SKM-1 (cell line): ENCODE results near the gene MATCAP1.

Experiments used
- DNase-seq: peaks from one replicate; lab custom pipeline; 2025; ENCODE audit not compliant: unreplicated experiment; lab: John Stamatoyannopoulos, UW

Gene MATCAP1

DNA sequence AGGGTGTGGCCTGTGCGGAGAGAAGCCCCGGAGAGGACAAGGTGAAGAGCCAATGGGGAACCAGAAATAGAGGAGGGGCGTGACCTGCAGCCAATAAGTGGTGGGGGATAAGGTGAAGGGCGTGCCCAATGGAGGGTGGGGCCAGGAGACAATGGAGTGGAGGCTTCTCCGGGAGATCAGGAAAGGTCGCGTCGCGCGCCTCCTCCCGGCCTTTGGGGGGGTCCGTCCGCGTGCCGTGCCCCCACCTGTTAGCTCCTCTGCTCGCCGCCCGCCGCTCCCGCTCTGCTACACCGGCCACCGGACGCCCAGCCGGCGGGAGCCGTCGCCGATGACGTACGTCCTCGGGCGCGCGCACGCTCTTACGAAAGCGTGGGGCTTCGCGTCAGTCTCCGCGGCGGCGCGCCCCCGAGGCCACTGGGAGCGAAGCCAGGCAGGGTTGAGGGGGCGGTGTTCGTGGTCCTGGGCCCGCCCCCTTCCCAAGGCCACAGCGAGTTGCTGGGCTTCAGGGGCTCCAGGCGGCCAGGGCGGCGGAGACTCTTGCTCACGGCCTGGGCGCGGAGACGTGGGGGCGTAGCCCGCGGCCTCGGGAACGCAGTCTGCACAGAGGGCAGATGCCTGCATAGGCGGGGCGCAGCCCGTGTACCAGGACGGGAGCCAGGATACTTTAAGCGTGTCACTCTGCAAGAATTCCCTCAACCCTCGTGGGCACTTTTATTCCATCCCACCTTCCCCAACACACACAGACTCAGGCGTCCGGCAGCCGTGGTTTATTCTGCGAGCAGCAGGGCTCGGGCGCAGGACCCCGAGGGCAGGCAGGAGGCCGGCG is at the start of gene MATCAP1:
TSS of gene MATCAP1 (minus strand) at position 337 of the 826 bp plus-strand sequence. CDS start 3,353 bp downstream, outside the sequence.
- DNase-seq, result peak; percentile 98

GRCh38 chr16:67230809-67231660 is 47.3 kb upstream of the MATCAP1 start:
- no peak for DNase-seq

GRCh38 chr16:67229906-67230808 is 46.4 kb upstream of the MATCAP1 start:
- no peak for DNase-seq

GRCh38 chr16:67228905-67229304 is 45.1 kb upstream of the MATCAP1 start:
- no peak for DNase-seq

DNA sequence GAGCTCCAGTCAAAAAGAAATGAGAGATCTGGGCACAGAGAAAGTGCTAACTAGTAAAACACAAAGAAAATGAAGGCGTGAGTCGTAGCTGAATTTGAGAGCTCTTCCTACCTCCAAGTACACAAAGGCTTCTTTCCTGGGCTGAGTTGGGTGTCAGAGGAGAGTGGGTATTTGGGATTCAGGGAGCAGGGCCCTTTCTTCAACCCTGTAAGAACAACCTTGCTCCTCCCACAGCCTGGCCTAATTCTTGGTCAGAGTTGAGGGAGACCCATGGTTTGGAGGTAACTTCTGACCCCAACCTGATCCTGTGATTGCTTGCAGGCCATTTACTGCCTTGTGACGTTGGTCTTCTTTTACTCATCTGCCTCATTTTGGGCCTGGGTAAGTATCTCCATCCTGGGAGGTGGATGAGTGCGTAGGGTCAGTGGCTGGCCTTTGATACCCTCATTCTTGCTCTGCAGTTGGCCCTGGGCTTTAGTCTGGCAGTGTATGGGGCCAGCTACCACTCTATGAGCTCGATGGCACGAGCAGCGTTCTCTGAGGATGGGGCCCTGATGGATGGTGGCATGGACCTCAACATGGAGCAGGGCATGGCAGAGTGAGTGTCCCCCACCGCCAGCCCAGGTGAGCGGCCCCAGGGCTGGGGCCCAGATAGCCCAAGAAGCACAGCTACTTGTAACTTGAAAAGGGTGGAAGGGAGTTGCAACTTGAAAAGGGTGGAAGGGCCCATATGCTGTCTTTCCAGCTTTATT is 44.4 kb upstream of the MATCAP1 start:
- DNase-seq, result no peak

GRCh38 chr16:67227567-67227921 is 43.8 kb upstream of the MATCAP1 start:
- no peak for DNase-seq

GRCh38 chr16:67226804-67227566 is 43.2 kb upstream of the MATCAP1 start, which contains the start of gene TMEM208:
TMEM208 (plus strand) TSS chr16:67227130; CDS start chr16:67227219, 89 bp downstream.
- DNase-seq, result peak; percentile 90

GRCh38 chr16:67226295-67226803 is 42.6 kb upstream of the MATCAP1 start:
- DNase-seq, result no peak

- DNase-seq, result no peak
Measured at GRCh38 chr16:67223992-67224391, 40.2 kb upstream of the MATCAP1 start.

GRCh38 chr16:67216612-67217490 is 33.1 kb upstream of the MATCAP1 start:
- DNase-seq, result peak; percentile 41

DNA sequence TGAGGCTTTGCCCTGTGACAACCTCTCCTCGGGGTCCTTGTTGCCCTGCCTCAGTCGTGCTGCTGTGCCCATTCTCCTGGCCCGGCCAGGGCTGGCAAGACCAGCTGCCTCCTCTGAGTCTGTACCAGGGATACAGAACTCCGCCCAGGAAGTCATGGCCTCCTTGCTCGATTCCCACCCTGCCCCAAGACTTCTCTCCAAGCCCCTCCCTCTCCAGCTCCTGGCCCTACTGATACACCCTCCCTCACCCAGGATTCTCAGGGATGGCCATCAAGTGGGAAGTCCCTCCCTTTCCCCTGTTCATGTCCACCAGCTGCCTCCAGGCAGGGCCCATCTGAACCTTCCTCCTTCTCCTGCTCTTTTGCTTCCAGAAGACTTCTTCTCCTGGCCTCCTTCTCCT is 31.9 kb upstream of the MATCAP1 start:
- DNase-seq, result no peak

DNA sequence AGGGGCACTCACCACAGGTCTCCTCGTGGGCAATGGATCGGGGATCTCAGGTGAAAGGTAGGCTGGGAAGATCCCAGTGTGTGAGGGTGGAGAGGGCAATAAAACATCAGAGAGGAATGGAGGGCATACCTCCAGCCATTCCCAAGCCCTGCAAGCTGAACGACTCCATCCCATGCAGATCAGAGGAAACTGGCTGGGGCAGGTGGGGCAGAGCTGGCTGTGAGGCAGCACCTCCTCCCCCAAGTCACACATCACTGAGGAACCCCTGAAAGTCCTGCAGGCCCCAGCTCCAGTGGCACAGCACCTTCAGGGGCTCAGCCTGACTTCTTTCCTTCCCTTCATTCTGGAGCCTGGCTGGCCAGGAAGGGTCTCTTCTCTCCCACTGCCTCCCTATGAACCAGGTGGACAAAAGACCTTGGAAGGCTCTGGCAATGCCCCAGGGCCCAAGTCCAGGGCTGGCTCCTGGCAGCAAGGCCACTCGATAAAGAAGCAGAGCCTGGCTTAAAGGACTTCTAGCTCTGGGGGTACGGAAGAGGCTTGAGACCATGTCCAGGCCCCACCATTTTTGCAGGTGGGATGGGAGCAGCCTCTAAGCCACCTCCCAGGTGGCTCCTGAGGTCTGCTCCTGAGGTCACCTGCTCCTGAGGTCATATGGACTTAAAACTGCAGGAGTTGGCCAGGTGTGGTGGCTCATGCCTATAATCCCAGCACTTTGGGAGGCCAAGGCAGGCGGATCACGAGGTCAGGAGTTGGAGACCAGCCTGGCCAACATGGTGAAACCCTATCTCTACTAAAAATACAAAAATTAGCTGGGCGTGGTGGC is 29.6 kb upstream of the MATCAP1 start:
- no peak for DNase-seq

- no peak for DNase-seq
Measured at GRCh38 chr16:67212766-67213165, 29.0 kb upstream of the MATCAP1 start.

DNA sequence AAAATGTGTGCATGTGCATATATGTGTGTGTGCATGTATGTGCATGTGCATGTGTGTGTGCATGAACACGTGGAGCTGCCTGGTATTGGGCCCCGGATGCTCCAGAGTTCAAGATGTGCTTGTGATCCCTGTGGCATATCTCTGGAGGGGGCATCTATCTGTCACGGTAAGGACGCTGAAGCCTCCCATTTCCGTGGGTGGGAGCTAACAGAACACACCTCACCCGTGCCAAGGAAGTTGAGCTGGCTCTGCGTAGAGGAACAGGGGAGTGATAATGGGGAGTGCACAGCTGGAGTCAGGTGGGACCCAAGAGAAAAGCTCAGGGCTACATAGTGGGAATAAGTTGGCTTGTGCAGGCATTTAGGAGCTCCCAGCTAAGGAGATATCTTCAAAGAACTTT is 27.9 kb upstream of the MATCAP1 start:
- no peak for DNase-seq

DNA sequence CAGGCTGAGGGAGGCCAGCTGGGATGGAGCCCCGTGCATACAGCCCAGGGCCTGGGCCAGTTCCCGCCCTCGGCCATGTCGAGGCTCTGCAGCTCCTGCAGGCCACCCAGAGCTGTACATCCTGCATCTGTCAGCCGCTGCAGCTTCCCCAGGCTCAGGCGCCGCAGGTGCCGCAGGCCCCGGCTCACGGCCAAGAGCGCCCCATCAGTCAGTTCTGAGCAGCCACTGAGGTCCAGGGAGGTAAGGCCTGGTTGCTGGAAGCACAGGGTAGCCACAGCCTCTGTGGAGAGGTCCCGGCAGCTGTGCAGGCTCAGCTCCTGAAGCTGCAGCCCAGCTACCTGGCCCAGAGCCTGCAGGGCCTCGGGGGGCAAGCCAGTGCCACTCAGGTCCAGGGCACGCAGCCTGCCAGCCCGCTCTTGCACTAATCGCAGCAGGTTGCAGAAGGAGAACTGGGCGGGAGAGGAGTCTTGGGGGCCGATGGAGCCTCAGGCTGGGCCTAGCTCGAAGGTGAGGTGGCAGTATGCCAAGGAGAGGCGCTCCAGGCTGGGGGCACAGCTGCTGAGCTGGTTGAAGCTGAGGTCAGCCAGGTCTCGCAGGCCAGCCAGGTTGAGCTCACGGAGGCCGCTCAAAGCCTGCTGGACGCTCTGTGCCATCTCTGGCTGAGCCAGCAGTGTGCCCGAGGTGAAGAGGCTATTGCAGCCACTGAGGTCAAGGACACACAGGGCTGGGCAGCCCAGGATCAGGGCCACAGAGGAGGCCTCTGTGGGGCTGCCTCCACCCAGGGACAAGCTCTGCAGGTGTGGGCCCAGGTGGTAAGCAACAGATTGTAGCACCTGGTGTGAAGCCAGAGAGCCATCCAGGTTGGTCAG is 26.5 kb upstream of the MATCAP1 start:
- no peak for DNase-seq

GRCh38 chr16:67209565-67209964 is 25.8 kb upstream of the MATCAP1 start:
- no peak for DNase-seq
